Adrenal gland (tissue), 5 donors: ENCODE data around the gene OAS1.

Source experiments
- CTCF ChIP-seq, 6 experiments: fragments of 450-650 bp in 4 of 6; fragments of 200-600 bp in 2 of 6; sonication (generic) in 1 of 6; IDR thresholded peaks; 1 replicate in 5 of 6; 2 replicates in 1 of 6; pipeline versions ENCODE4 v1.5.1 to v1.8.0; 2016 to 2021; ENCODE audit warnings: antibody characterized with exemption in 6 of 6, mild to moderate bottlenecking in 2 of 6, moderate library complexity in 1 of 6
- POLR2A ChIP-seq, 2 donors: fragments of 450-650 bp; IDR thresholded peaks; one replicate each; pipeline ENCODE4 v1.6.1; 2017; ENCODE audit warnings: antibody characterized with exemption in 2 of 2, mild to moderate bottlenecking in 2 of 2, moderate library complexity in 1 of 2
- donor health status: DM: no; HTN: no; CAD: no.

- TF ChIP-seq CTCF (IDR thresholded peaks at IDR 0.05): no peak
- TF ChIP-seq POLR2A (IDR thresholded peaks at IDR 0.05): no peak
These were observed 32.0 kb downstream of the OAS1 start for GRCh38 chr12:112938751-112939150.
